T-helper 2 cell (primary cell): Measurements from ENCODE around the gene TBC1D30.
"Not testable (repeated sequence)": the region's sequence is repeated elsewhere in the genome, so short reads cannot be mapped to it uniquely, and the experiment has no call there.

Experiments
- DNase-seq, 5 experiments: peaks; one replicate each; pipeline versions ENCODE4 v3.0.0 to v3.0.0-alpha.2; 2012 to 2022

TBC1D30 gene

DNA sequence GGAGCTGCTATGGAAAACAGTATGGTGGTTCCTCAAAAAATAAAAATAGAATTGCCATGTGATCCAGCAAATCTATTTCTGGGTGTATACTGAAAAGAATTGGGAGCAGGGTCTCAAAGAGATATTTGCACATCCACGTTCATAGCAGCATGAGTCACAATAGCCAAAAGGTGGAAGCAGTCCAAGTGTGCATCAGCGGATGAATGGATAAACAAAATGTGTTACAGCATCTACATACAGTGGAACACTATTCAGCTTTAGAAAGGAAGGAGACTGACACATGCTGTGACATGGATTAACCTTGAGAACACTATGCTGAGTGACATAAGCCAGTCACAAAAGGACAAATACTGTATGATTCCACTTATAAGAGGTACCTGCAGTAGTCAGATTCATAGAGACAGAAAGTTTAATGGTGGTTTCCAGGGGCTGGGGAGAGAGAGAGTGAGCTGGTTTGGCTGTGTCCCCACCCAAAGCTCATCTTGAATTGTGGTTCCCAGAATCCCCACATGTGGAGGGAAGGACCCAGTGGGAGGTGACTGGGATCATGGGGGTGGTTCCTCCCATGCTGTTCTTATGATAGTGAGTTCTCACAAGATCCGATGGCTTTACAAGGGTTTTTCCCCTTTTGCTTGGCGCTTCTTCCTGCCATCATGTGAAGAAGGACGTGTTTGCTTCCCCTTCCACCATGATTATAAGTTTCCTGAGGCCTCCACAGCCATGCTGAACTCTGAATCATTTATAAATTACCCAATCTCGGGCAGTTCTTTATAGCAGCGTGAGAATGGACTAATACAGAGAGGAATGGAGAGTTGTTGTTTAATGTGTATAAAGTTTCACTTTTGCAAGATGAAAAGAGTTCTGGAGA is 17.6 kb upstream of the TBC1D30 start:
- DNase-seq: no peak

DNA sequence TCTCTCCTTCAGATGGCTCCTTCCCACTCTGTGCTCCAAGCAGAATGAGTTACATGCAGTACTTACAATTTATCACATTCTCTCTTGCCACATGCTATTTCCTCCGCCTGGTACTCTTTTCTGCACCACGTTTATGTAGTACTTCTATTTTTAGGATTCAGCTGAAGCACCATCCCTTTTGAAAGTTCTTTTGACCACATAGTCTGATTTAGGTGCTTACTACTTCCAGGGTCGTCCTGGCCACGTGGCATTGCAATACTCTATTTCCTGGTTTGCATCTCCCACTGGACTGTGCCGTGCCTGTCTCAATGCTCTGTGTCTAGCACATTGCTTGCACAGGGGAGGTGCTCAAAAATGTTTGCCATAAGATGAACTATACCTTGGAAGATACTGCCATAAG is 16.3 kb upstream of the TBC1D30 start:
- no peak for DNase-seq

DNA sequence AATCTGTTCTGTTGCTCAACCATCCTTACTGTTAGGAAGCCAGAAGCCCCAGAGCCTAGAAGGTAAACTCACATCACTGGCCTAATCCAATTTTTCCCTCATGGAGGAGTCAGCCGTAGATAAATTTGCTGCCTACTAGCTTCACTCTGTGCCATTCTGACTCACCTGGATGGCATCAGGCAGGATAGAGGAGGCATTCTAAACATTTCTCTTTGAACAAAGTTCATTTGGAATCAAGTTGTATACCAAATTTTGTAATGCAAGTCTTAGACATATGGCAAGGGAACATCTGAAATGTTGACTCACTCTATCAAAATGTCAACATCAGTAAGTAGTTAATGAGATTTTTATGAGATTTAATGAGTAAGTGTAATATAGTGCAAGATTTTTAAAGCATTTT is 13.6 kb upstream of the TBC1D30 start:
- DNase-seq: no peak

DNA sequence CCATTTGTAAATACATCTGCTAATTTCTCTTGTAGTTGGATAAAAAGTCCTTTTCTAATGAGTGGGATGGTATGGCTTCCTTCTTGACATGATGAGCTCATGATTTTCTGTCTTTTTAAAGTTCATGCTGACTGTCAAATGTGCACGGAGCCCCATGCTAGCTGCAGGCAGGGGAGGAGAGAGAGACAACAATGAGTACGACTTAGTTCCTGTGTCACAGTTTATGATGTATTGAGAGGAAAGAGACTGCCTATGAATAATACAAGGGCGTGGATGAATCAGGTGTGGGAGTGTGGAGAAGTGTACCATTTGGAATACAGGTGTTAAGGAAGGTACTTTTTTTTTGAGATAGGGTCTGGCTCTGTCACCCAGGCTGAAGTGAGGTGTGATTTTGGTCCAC is 10.7 kb upstream of the TBC1D30 start:
- DNase-seq: no peak

DNA sequence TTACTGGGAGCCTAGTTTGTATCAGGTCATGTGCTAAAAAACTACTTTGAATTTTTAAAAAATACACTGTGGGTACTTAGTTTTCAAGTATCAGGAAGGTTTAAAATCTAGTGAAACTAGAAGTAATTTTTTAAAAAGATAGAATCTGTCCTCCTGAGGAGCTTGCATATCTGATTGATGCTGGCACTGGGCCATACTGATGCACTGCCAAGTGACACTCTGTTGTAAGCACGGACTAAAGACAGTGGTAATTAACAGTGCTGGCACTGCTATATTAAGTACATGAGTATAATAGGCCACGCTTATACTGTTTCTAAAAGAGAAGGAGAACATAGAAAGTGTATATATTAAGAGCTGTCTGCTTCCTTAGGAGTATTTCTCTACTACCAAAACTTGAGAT is 10.0 kb upstream of the TBC1D30 start:
- no peak for DNase-seq

DNA sequence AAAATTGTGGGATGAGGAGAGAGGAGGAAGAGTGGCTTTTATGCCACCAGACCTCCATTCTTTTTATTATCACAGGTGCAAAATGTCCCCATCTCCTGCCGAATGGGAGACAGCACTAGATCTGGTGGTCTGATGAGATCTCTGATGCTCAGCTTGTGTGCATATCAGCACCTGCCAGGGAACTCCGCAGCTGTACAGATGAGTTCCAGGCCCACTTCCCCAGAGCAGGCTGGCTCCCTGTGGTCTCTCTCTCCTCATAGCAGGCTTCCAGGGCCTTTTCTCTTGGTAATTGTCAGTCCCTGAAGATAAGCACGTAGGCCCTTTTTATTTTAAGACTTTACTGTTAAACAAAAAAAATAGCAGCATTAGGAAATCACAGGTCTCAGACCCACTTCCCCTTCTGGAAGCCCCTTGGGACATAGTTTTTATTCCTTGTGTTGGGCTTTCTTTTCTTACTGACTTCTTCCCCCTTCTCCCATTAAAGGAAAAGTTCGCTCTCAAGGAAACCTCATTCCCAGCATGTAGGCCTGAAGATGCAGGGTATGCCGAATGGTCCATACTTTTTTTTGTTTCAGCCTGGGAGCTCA is 4.5 kb upstream of the TBC1D30 start:
- no peak for DNase-seq

DNA sequence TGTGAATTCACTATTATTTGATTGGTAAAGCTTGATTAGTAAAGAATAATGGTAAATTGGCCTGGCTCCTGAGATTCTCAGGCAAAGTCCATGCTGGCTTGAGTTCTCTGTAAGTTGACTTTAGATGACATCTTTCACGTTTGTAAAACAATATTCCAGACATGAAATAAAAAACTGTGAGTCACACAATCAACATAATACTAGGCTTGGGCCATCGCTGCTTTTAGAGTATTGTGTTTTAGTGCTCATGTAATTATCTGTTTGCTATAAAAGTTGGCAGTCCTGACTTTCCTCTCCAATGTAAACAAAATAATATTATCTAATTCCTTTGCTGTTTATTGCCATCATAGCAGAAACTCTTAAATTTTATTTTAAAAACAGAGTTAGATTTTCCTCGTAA is 3.9 kb upstream of the TBC1D30 start:
- DNase-seq: no peak

DNA sequence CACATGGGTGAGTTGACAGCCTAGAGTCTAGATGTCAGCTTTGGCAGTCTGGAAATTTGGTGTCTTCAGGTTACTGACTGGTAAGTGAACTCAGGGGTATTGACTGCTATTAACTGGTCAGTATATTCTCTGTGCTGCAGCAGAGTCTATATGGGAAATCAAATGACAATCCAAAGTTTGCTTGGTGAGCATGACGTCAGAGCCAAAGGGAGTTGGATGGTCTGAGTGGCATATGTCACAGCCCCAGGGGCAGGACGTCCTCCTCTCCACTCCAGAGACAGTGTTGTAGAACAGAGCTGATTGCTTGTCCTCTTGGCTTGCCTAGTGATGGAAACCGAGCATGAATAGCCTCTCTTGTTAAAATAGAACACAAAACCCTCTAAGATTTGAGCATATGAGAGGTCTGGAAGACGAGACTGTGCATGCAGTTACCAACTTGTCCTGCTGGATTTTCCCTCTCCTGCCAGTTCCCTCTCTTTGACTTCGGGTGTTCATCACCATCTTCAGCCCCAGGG is 3.3 kb upstream of the TBC1D30 start:
- no peak for DNase-seq

DNA sequence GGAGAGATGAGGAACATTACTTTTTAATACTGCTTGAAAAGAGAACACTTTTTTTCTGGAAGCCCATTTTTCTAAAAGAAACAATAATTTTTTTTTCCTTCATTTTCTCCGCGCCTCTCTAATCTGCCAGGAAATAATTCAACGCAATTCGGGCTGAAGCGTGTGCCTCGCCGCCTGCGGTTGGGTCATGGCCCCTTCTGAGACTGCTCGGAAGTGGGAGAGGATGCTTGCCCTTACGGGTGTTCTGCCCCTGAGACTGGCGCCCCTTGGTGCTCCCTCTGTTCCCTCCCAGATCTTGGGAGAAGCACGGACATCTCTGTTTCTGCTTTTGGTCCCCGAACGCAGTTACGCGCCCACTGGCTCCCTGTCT is 332 bp upstream of the TBC1D30 start:
- DNase-seq: no peak

DNA sequence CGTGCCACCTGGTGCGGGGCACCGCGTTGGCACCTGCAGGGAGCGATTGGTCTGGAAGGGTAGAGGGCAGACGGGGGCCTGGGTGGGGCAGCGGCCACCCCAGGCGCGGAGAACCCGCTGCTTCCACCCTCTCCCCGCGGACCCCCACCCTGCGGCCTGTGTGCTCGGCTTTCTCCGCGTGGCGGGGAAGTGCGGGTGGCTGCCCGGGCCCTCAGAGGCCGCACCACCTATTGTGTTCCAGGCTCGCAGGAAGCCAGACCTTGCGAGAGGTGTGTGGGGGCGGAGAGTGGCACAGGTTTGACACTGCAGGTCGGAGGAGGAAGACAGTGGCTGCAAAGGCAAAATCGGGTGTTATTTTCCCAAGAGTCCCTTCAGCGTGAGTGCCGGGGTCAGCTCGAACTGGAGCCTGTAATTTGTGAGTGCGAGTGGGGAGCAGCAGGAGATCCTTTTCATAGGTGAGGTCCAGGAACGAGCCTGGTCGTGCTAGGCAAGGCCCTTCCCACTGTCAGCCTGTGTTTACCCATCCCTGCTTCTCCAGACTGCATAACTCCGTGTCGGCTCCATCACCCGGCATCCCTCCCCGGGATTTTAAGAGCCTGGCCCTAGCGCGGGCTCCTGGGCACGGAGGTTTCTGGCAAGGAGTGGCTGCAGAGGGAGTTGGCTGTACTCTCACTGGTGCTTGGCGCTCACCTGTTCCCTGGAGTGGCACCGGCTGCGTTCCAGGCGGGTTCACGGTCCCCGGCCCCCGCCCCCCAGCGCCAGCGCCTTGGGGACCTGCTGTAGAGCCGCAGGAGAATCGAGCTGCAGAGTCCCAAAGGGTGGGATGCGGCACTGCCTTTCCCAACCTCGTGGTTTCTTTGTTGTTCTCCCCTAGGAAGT is 935 bp downstream of the TBC1D30 start:
- DNase-seq: no peak

DNA sequence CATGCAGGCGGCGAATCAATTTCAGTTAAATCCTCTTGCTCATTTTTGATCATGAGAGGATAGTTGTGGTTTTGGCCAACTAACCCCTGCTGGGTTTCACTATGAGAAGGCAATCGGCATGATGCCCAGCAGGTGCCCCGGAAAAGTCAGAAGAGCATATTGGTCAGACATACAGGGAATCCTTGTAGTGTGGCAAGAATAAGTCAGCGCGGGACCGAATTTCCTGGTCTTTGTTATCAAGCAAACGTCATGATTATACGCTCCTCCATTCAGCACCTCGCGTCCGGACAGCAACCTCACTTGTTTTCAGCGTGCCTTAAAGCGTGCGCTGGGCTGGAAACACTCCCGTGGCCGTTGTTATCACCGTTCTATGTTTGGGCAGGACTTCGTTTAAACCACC is 1.8 kb downstream of the TBC1D30 start:
- DNase-seq: peak in 2 of 5 experiments; percentile 24 to 51

DNA sequence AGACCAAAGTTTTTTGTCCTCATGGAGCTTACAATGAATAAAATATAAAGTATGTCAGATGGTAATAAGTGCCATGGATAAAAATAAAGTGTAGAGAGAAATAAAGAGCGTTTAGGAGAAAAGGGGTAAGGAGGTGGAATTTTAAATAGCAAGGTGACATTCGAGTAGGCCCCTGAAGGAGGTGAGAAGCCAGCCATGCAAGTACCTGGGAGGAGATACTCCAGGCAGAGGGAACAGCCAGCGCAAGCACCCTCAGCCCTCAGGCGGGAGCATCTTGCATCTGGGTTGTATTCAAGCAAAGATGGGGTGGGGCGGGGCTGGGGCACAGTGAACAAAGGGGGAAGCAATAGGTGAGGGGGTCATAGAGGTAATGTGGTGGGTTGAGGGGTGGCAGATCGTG is 4.3 kb downstream of the TBC1D30 start:
- no peak for DNase-seq

DNA sequence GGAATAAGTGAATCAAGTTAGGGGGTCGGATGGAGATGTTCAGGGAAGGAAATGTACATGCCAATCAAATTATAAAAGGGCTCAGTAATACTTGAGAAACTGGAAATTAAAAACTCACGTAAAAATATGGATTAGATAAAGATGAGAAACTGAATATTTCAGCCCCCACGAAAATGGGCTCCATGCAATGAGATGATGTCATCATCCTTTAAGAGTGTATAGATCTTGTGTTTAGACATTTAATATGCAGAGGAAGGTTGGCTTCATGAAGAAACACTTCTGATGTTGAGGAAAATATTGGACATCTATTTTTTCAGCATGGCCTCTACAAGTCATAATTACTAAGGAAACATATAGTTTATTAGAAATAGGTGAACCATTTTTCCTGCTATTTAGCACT is 9.5 kb downstream of the TBC1D30 start:
- no peak for DNase-seq

DNA sequence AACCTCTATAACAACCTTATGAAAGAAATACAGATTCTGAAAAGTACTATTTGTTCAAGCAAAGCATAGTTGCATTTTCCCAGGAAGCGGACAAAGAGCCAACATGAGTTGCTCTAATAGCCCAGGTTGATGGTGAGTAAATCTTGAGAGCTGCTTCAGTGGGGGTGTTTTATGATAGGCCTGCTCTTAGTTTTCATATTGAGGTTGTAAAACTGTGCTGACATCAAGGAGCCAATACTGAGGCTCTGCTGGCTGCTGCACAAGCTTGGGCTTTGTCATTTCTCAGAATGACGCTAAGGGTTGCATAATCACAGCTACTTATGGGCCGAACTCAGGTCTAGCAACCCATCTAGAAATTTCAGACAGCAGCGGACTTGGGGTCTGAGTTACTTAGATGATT is 11.5 kb downstream of the TBC1D30 start:
- no peak for DNase-seq

DNA sequence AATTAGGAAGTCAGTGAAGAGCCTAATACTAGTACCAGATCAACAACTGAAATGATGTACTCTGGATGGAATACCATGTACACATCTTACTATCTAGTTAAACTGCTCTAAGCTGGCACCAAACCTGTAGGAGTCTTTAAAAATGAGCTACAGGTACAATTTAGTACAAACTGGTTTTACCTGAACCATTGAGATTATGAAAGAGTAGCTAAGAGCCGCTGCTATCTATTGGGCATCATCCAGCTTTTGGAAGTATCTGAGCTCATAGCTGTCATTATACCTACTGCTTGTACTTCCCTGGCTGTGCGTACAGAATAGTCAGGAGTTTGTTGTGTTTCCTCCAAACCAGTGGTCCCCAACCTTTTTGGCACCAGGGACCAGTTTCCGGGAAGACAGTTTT is 12.4 kb downstream of the TBC1D30 start:
- DNase-seq: no peak

DNA sequence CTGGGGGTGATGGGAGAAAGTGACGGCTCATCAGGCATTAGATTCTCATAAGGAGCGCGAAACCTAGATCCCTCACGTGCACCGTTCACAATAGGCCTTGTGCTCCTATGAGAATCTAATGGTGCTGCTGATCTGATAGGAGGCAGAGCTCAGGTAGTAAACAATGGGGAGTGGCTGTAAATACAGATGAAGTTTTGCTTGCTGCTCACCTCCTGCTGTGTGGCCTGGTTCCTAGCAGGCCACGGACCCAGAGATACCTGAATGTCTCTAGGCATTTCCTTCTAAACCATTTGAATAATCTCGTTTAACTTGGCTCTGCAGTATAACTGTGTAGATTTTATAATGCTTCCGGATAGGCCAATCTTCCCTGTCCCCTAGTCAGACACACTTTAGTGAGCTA is 13.0 kb downstream of the TBC1D30 start:
- DNase-seq: no peak

DNA sequence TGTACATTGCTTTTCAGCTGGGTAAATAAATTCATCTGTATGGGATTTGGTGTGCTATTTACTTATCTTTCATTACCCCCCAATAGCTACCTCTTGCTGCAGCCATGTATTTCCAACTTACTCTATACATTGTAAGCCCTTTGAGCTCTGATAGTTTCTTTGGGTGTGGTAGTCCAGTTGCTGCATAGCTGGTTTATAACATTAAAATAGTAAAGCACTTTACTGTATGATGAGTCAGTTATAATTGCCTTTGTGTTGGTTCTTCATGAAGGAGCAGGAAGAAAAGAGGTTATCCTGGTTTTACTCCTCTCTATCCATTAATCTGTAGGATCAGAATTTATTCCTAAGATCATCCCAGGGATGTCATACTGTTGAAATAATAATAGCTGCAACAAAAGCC is 15.7 kb downstream of the TBC1D30 start:
- DNase-seq: no peak

DNA sequence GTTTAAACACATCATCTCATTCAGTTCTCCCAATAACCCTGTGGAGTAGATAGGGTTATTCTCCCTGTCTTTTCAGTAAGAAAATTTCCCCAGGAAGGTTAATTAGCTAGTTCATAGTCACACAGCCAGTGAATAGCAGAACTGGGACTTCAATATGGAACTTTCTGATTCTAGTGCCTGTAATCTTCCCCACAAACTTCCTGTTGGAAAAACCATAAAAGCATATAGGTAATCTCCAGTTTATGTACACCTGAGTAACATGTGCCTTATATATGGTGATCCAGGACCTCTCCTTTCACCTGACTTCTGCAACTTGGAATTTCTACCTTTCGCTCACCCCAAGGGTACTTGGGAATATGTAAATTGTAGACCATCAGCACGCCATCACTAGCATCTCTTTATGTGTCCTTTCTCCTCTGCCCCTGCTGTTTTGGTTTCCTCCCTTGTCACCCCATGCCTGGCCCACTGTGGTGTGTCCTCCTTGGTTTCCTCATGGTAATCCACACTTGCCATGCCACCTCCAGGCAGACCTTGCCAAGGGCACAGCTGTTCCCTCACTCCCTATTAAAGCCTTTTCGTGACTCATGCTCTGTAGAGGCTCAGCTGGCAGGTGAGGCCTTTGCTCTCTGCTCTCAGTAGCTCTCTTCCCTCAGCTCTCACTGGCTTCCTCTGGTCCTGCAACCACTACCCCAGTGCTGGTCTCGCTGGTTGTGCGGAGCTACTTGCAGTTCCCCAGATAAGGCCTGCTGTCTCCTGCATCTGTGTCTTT is 16.7 kb downstream of the TBC1D30 start:
- DNase-seq: no peak

DNA sequence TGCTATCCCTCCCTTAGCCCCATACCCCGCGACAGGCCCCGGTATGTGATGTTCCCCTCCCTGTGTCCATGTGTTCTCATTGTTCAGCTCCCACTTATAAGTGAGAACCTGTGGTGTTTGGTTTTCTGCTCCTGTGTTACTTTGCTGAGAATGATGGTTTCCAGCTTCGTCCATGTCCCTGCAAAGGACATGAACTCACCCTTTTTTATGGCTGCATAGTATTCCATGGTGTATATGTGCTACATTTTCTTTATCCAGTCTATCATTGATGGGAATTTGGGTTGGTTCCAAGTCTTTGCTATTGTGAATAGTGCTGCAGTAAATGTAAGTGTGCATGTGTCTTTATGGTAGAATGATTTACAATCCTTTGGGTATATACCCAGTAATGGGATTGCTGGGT is 24.0 kb downstream of the TBC1D30 start:
- not testable (repeated sequence) for DNase-seq

DNA sequence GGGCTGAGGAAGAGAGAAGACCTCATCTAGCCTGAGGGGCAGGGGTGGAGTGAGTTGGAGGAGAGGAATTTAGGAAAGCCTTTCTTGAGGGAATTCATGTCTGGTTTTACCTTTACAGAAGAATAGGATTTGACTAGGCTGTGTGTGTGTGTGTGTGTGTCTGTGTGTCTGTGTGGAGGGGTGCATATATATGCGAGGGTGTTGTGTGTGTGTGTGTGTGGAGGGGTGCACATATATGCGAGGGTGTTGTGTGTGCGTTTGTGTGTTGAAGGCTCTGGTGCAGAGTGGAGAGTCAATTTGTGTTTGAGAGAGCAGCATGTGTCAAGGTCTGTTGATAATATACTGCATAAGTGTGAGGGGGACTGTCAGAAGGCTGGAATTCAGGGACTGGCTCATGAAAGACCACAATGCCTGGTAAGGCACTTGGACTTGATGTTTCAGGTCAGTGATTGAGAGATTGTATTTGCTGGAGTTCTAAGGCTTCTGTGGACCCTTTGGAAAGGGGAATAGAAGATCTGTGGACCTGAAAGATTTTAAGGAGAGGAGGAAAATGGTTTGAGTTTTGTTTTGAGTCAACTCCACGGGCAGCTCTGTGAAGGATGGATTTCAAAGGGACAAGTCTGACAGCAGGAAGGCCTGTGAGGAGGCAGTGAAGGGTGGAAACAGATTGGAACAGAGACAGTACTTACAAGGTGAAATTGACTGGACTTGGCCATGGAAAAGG is 34.6 kb downstream of the TBC1D30 start:
- no peak for DNase-seq

DNA sequence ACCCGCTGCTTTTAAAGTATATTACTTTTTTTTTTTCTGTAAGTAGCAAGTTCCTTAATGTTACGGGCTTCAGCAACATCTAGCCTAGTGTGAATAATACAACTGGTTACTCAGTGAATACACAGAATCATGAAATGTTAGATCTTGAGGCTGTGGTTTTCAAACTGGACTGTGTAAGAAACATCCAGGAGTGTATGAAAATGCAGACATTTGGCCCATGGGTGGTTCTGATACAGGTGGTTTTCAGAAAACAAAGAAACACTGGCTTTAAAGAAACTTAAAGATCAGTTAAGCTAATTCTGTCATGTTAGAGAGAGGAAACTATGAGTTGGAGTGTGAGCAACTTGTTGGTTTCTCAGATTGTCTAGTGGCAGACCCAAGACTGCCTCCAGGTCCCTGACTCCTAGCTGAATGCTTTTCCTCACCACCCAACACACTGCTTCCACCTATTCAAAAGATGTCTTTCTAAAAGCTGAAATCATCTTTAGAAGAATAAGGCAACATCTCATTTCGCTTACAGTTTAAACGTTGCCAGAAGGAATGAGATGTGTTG is 36.1 kb downstream of the TBC1D30 start:
- no peak for DNase-seq

DNA sequence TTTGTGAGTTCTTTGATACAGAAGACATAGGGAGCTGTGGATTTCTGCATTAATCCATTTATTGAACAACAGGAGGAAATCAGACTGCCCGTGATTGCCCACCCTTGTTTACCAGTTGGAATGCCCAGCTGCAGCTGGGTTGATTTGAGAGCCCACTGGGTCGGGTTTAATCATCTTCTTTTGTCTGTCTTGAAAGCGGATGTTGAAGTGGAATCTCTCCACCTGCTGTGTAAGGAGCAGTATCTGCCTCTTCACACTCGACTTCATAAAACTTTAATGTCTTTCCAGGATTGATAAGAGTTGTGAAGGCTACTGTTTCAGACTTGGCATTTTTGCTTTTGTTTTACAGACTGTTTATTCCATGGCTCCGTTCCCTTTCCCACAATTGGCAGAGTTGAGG is 39.9 kb downstream of the TBC1D30 start:
- DNase-seq: no peak
